Mucosa of descending colon (tissue), 3 donors: ENCODE data around the gene CTDSPL2. TPM values are rescaled to one million over a fixed set of nuclear protein-coding genes. Genes with fewer than 3 reads are reported as not detected.

Experiments
- ATAC-seq: fragments of 200-7000 bp; cut with Tn5 transposase; one replicate; pipeline ENCODE4 v1.9.1; 2020; ENCODE audit warnings: mild to moderate bottlenecking, moderate library complexity
- DNase-seq, 3 donors: peaks; one replicate each; pipeline ENCODE4 v3.0.0-alpha.2; 2020
- H3K36me3 ChIP-seq: fragments of 200-600 bp; one replicate; pipeline ENCODE4 v1.8.0; 2021; ENCODE audit warnings: low read depth, mild to moderate bottlenecking
- H3K4me1 ChIP-seq: fragments of 200-600 bp; one replicate; pipeline ENCODE4 v1.8.0; 2021; ENCODE audit warnings: low read depth, mild to moderate bottlenecking
- H3K4me3 ChIP-seq: fragments of 200-600 bp; one replicate; pipeline ENCODE4 v1.8.0; 2021; ENCODE audit warnings: mild to moderate bottlenecking
- H3K9me3 ChIP-seq: fragments of 200-600 bp; one replicate; pipeline ENCODE4 v1.8.0; 2021; ENCODE audit warnings: mild to moderate bottlenecking
- CTCF ChIP-seq: fragments of 200-600 bp; IDR thresholded peaks from one replicate; pipeline ENCODE4 v1.8.0; 2022; ENCODE audit warnings: antibody characterized with exemption, mild to moderate bottlenecking
- intact Hi-C, 2 donors: fragments of 100-400 bp; cut with DNase I in 1 of 2; cut with micrococcal nuclease in 1 of 2; formaldehyde crosslinking; loops; one replicate each; pipeline versions ENCODE4 v1.11.0 to v1.11.1; 2022; cut with DNase I, micrococcal nuclease
- total RNA-seq, 3 donors: library from RNA; stranded (reverse); fragmentation: NEBNext Ultra II Directional in 2 of 3; extraction: Animal tissue kit (Norgen Biotek cat#: 25700) in 2 of 3; gene quantifications; one replicate each; pipeline versions ENCODE4 v1.2.1 to v1.2.4, GENCODE V29; 2021 to 2023
- donor health status: DM: no; HTN: no; CAD: no; lungs with moderate emphysema.
- donor health status: DM: no; HTN: no; CAD: no.
- donor health status: DM: no; HTN: yes; CAD: no.

CTDSPL2 gene
- total RNA-seq, 3 donors from 2014 or later, result 30.8 to 44.0 (median 35.0) TPM

GRCh38 chr15:44565387-44566154, 138.1 kb downstream of the CTDSPL2 start:
- Histone ChIP-seq H3K4me3 (no peak overlapping the region), H3K4me1 (no peaks in the 10 kb centered on the region), H3K9me3 (peaks cover 3% of the 10 kb centered on the region), H3K36me3 (peaks cover 29% of the 10 kb centered on the region)
- intact Hi-C loops, result no loop called here
- DNase-seq (no peak), ATAC-seq (no peak)
- no peak for TF ChIP-seq CTCF

- H3K4me3 ChIP-seq, result no peak overlapping the region
- H3K4me1 ChIP-seq, result no peaks in the 10 kb centered on the region
- no peak for DNase-seq
- H3K36me3 ChIP-seq, result peaks cover 29% of the 10 kb centered on the region
- H3K9me3 ChIP-seq, result peaks cover 3% of the 10 kb centered on the region
- intact Hi-C loops, result no loop called here
- no peak for ATAC-seq
- TF ChIP-seq CTCF, result no peak
Measured at GRCh38 chr15:44566155-44566540, 138.7 kb downstream of the CTDSPL2 start.

GRCh38 chr15:44568338-44568737, 140.9 kb downstream of the CTDSPL2 start:
- ATAC-seq (no peak), DNase-seq (no peak)
- Histone ChIP-seq H3K4me1 (no peaks in the 10 kb centered on the region), H3K36me3 (peaks cover 22% of the 10 kb centered on the region), H3K9me3 (peaks cover 3% of the 10 kb centered on the region), H3K4me3 (no peak overlapping the region)
- no peak for TF ChIP-seq CTCF
- intact Hi-C loops, result no loop called here

GRCh38 chr15:44569316-44569715, 141.9 kb downstream of the CTDSPL2 start:
- Histone ChIP-seq H3K4me1 (no peaks in the 10 kb centered on the region), H3K36me3 (peaks cover 21% of the 10 kb centered on the region), H3K4me3 (no peak overlapping the region), H3K9me3 (peaks cover 3% of the 10 kb centered on the region)
- intact Hi-C loops, result no loop called here
- TF ChIP-seq CTCF, result no peak
- ATAC-seq (no peak), DNase-seq (no peak)

GRCh38 chr15:44570361-44570760, 142.9 kb downstream of the CTDSPL2 start:
- DNase-seq (no peak), ATAC-seq (no peak)
- peaks cover under 1% of the 10 kb centered on the region for H3K9me3 ChIP-seq
- intact Hi-C loops, result no loop called here
- H3K4me1 ChIP-seq, result no peaks in the 10 kb centered on the region
- no peak overlapping the region for H3K4me3 ChIP-seq
- no peak for TF ChIP-seq CTCF
- peaks cover 11% of the 10 kb centered on the region for H3K36me3 ChIP-seq
